K562 (cell line): ENCODE results near the gene COMMD2. TPM values are rescaled to one million over a fixed set of nuclear protein-coding genes. Genes with fewer than 3 reads are reported as not detected.

ENCODE experiments used
- ELF4 ChIP-seq: fragments of 450-650 bp; formaldehyde crosslinking; IDR thresholded peaks from 2 replicates; pipeline ENCODE4 v1.4.0; 2022; ENCODE audit warnings: missing genetic modification characterization
- NCOA1 ChIP-seq: fragments of 450-650 bp; IDR thresholded peaks from 2 replicates; pipeline ENCODE4 v1.6.1; 2016; ENCODE audit warnings: low read depth
- PCBP2 ChIP-seq: fragments of 200-400 bp; formaldehyde crosslinking; IDR thresholded peaks from 2 replicates; pipeline ENCODE4 v1.6.1; 2018; ENCODE audit warnings: low read length, low read depth, mild to moderate bottlenecking, moderate library complexity; ENCODE audit not compliant: poor library complexity, severe bottlenecking
- RAD21 ChIP-seq, 2 experiments: fragments of 250-450 bp in 1 of 2; fragments of 450-650 bp in 1 of 2; sonication (Bioruptor Pico) in 1 of 2; formaldehyde crosslinking in 1 of 2; IDR thresholded peaks in 1 of 2; conservative IDR thresholded peaks in 1 of 2; 2 replicates each; pipeline versions ENCODE4 v1.4.0 to v1.8.0; 2020 to 2022; ENCODE audit warnings: mild to moderate bottlenecking in 2 of 2, moderate library complexity in 1 of 2
- TBP ChIP-seq: optimal IDR thresholded peaks from 2 replicates; pipeline ENCODE3; 2011; ENCODE audit warnings: low read depth, low read length, improper control_type of control experiment
- ZBTB2 ChIP-seq: fragments of 450-650 bp; IDR thresholded peaks from 2 replicates; pipeline ENCODE4 v1.6.1; 2016; ENCODE audit warnings: antibody characterized with exemption
- ZBTB40 ChIP-seq, 2 experiments: fragments of 450-650 bp in 1 of 2; sonication (generic) in 1 of 2; formaldehyde crosslinking in 1 of 2; IDR thresholded peaks; 2 replicates each; pipeline versions ENCODE4 v1.7.1 to v1.9.0; 2016 to 2022; ENCODE audit warnings: inconsistent platforms in 1 of 2, mild to moderate bottlenecking in 1 of 2, missing genetic modification reagents in 1 of 2
- ZBTB7A ChIP-seq: IDR thresholded peaks from 2 replicates; pipeline ENCODE4 v1.6.1; 2011; ENCODE audit warnings: low read depth, mild to moderate bottlenecking, low read length, moderate library complexity, borderline replicate concordance; ENCODE audit not compliant: control insufficient read depth
- ZKSCAN3 ChIP-seq: fragments of 250-450 bp; sonication (Bioruptor Pico); IDR thresholded peaks from 2 replicates; pipeline ENCODE4 v1.4.0; 2020
- ZNF347 ChIP-seq: fragments of 450-650 bp; formaldehyde crosslinking; IDR thresholded peaks from 2 replicates; pipeline ENCODE4 v1.4.0; 2020; ENCODE audit warnings: low read depth, mild to moderate bottlenecking, moderate library complexity
- polyA plus RNA-seq, 8 experiments: library from polyadenylated mRNA; depleted of rRNA in 4 of 8; stranded (reverse) in 5 of 8; unstranded in 3 of 8; fragments of >200 nt; fragmentation: Nextera tagmentation in 2 of 8; fragmentation: Illumina TruSeq in 1 of 8; extraction: Ambion mirVana in 2 of 8; extraction: Trizol in 1 of 8; gene quantifications; 2 replicates each; pipeline versions ENCODE4 v1.2.1 to v1.2.3, GENCODE V29; 2011 to 2014; ENCODE audit warnings: inconsistent platforms in 1 of 8, missing spikeins in 1 of 8
- total RNA-seq, 7 experiments: library from RNA; depleted of rRNA in 6 of 7; stranded (reverse); fragments of >200 nt in 6 of 7; fragmentation: Illumina TruSeq in 2 of 7; extraction: Trizol in 2 of 7; gene quantifications; 2 replicates each; pipeline versions ENCODE4 v1.2.1 to v1.2.3, GENCODE V29; 2011 to 2021; ENCODE audit warnings: low replicate concordance in 1 of 7
- TF ChIP-seq, protein P1 (sequence below): fragments of 250-450 bp; sonication (Bioruptor Pico); IDR thresholded peaks from 2 replicates; pipeline ENCODE4 v1.9.0; 2021; ENCODE audit warnings: mild to moderate bottlenecking, inconsistent platforms
- TF ChIP-seq, protein P2 (sequence below): sonication (generic); formaldehyde crosslinking; IDR thresholded peaks from 2 replicates; pipeline ENCODE4 v1.8.1; 2022; ENCODE audit warnings: missing genetic modification reagents

Gene COMMD2
- total and polyA plus RNA-seq, 9 of the 15 experiments (the other 6 are each of a cell fraction or from before 2014, with no cell fraction given) = 25.8 to 102 (median 41.8) TPM

- TF ChIP-seq, protein P1, sequence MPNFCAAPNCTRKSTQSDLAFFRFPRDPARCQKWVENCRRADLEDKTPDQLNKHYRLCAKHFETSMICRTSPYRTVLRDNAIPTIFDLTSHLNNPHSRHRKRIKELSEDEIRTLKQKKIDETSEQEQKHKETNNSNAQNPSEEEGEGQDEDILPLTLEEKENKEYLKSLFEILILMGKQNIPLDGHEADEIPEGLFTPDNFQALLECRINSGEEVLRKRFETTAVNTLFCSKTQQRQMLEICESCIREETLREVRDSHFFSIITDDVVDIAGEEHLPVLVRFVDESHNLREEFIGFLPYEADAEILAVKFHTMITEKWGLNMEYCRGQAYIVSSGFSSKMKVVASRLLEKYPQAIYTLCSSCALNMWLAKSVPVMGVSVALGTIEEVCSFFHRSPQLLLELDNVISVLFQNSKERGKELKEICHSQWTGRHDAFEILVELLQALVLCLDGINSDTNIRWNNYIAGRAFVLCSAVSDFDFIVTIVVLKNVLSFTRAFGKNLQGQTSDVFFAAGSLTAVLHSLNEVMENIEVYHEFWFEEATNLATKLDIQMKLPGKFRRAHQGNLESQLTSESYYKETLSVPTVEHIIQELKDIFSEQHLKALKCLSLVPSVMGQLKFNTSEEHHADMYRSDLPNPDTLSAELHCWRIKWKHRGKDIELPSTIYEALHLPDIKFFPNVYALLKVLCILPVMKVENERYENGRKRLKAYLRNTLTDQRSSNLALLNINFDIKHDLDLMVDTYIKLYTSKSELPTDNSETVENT (CRISPR knock-in tag) = no peak
- TF ChIP-seq ZBTB7A = no peak; the same call in 1 of the 2 replicates
- TF ChIP-seq ELF4 (CRISPR knock-in tag) = no peak
- TF ChIP-seq ZBTB40 (IDR thresholded peaks at IDR 0.05) = peak; percentile 98
- TF ChIP-seq ZBTB40 (CRISPR knock-in tag; IDR thresholded peaks at IDR 0.05) = no peak
- TF ChIP-seq PCBP2 = no peak
- no peak for TF ChIP-seq ZKSCAN3 (CRISPR knock-in tag)
- peak in 1 of 2 experiments; percentile 38; a peak in 3 of 4 replicates for TF ChIP-seq RAD21 (CRISPR knock-in tag; conservative IDR thresholded peaks at IDR 0.05 in 1 of 2, IDR thresholded peaks at IDR 0.05 in 1 of 2)
- peak; percentile 97 for TF ChIP-seq NCOA1
- no peak for TF ChIP-seq ZNF347 (CRISPR knock-in tag)
- TF ChIP-seq, protein P2, sequence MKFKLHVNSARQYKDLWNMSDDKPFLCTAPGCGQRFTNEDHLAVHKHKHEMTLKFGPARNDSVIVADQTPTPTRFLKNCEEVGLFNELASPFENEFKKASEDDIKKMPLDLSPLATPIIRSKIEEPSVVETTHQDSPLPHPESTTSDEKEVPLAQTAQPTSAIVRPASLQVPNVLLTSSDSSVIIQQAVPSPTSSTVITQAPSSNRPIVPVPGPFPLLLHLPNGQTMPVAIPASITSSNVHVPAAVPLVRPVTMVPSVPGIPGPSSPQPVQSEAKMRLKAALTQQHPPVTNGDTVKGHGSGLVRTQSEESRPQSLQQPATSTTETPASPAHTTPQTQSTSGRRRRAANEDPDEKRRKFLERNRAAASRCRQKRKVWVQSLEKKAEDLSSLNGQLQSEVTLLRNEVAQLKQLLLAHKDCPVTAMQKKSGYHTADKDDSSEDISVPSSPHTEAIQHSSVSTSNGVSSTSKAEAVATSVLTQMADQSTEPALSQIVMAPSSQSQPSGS (CRISPR knock-in tag) = no peak
- no peak for TF ChIP-seq ZBTB2
- TF ChIP-seq TBP = peak; percentile 73
These were observed at the start of gene COMMD2 (continued) for GRCh38 chr3:149752051-149752787.
